ENCODE data around the gene STMP1. TPM values are rescaled to one million over a fixed set of nuclear protein-coding genes. Genes with fewer than 3 reads are reported as not detected.

The STMP1 gene
- total and polyA plus RNA-seq, 2 of the 8 experiments (the other 6 are each of a cell fraction or from before 2014, with no cell fraction given): 22.7 to 36.7 TPM

DNA sequence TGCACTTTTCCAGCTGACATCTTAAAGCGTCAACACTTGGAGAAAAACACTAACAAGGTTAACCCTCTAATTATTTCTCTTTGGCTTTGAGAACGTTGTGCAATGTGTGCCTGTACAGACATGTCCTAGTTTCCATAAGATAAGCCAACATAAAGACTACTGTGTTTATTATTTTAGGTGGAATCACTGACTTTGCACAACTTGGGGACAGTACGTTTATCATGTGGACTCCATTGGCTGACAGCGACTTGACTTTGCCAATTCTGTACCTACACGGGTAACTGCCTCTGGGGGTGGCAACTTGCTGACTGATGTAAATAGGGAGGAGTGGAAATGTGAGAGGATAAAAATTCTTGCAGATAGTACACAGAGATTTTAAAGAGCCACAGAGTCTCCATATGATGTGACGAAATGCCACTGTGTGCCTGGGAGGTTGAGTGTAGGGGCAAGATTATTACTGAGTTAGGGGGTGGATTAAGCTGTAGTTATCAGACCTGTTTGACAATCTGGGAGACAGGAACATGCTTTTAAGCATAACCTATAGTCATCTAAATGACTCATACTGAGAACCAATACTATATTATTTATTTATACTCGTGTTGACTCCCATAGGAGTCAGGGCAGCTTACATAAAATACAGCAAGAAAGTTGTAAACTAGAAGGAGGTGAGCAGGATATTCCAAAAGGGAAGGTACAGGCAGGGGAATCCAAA lies 44.7 kb downstream of the STMP1 start:
- Histone ChIP-seq H2BK15ac (ENCODE audit: low read length) (no peak overlapping the region), H3K27ac (ENCODE audit: low read depth, low read length) (no peak overlapping the region), H3K9me3 (ENCODE audit: insufficient read depth in 2 of 2, low read depth in 1 of 2, low read length in 1 of 2) (no peaks in the 10 kb centered on the region), H3K79me2 (ENCODE audit: control insufficient read depth in 1 of 2, insufficient read depth in 2 of 2, low read length in 2 of 2) (no peaks in the 10 kb centered on the region), H2BK120ac (replicated peaks; ENCODE audit: low read depth, low read length) (no peak overlapping the region), H3K4ac (replicated peaks; ENCODE audit: insufficient read length, low read depth, low read length) (no peak overlapping the region), H3K79me1 (ENCODE audit: low read depth, low read length) (0 out of 2 replicates have a peak, but pooled peaks cover 2% of the 10 kb centered on the region), H3K56ac (replicated peaks; ENCODE audit: insufficient read length, low read depth, low read length) (no peak overlapping the region), H4K8ac (ENCODE audit: extremely low read depth, insufficient read depth, low read length) (no peak overlapping the region), H3K4me3 (ENCODE audit: extremely low read depth in 1 of 4, insufficient read depth in 2 of 4, low read depth in 3 of 4, low read length in 4 of 4) (no peak overlapping the region), H3K9ac (replicated peaks in 1 of 4; ENCODE audit: extremely low read depth in 1 of 4, low read depth in 3 of 4, low read length in 3 of 4) (no peak overlapping the region), H3K4me1 (replicated peaks in 1 of 4; ENCODE audit: control insufficient read depth in 3 of 4, insufficient read depth in 4 of 4, low read length in 3 of 4) (peaks cover 0 to 4% (median 0%) of the 10 kb centered on the region in 4 experiments; a peak in 1 of 7 replicates), H3K23ac (ENCODE audit: insufficient read length) (no peak overlapping the region), H3K23me2 (ENCODE audit: low read depth, low read length) (no peaks in the 10 kb centered on the region), H4K5ac (ENCODE audit: insufficient read length, low read depth, low read length) (no peak overlapping the region), H2AK5ac (ENCODE audit: low read depth, low read length) (no peak overlapping the region), H4K91ac (replicated peaks; ENCODE audit: insufficient read length, low read length) (no peak overlapping the region), H2BK5ac (ENCODE audit: low read depth, low read length) (no peak overlapping the region), H3K4me2 (ENCODE audit: insufficient read depth in 1 of 2, low read depth in 2 of 2, low read length in 2 of 2) (no peak overlapping the region), H3K27me3 (replicated peaks in 1 of 4; ENCODE audit: control insufficient read depth in 3 of 4, extremely low read depth in 1 of 4, insufficient read depth in 3 of 4, low read length in 3 of 4) (no peaks in the 10 kb centered on the region), H3K18ac (ENCODE audit: extremely low read depth, low read length) (no peak overlapping the region), H4K20me1 (replicated peaks in 1 of 2; ENCODE audit: control insufficient read depth in 1 of 2, insufficient read depth in 2 of 2, low read length in 2 of 2) (no peaks in the 10 kb centered on the region), H2BK20ac (ENCODE audit: low read length) (no peak overlapping the region), H2BK12ac (ENCODE audit: low read depth, low read length) (no peak overlapping the region), H3K14ac (ENCODE audit: insufficient read length) (no peak overlapping the region), H3K36me3 (ENCODE audit: control insufficient read depth in 2 of 4, insufficient read depth in 4 of 4, low read length in 3 of 4) (no peaks in the 10 kb centered on the region), H2AFZ (ENCODE audit: low read length) (no peak overlapping the region)
- ChIA-PET CTCF (ENCODE audit: partially characterized antibody) (interaction anchor here (0.6 to 14.4 kb wide), 18 partner anchors 7 to 978 kb away, joined by 3 to 133 read pairs (median 6); partner anchors contain the start of gene SLC13A4), POLR2A (ENCODE audit: partially characterized antibody) (no interaction called here)
- DNase-seq (ENCODE audit: low read depth in 1 of 2, low spot score in 2 of 2) (no peak), FAIRE-seq (no peak)
- TF ChIP-seq POLR2A (IDR thresholded peaks at IDR 0.05; ENCODE audit: control extremely low read depth in 1 of 2, low read depth in 2 of 2, low read length in 2 of 2) (no peak), TEAD4 (IDR thresholded peaks at IDR 0.05; ENCODE audit: low read depth, low read length) (no peak), BRCA1 (IDR thresholded peaks at IDR 0.05; ENCODE audit: low read depth, low read length) (no peak), RXRA (IDR thresholded peaks at IDR 0.05; ENCODE audit: insufficient read depth, low read depth, low read length) (no peak), SIX5 (IDR thresholded peaks at IDR 0.05; ENCODE audit: low read depth, low read length) (no peak), FOSL1 (IDR thresholded peaks at IDR 0.05; ENCODE audit: insufficient read depth, low read depth, low read length) (no peak), HDAC2 (IDR thresholded peaks at IDR 0.05; ENCODE audit: borderline replicate concordance in 1 of 2, low read depth in 2 of 2, low read length in 2 of 2) (no peak), CBX8 (IDR thresholded peaks at IDR 0.05; ENCODE audit: borderline replicate concordance, low read depth, low read length) (no peak), SUZ12 (IDR thresholded peaks at IDR 0.05; ENCODE audit: low read length) (no peak)
- TF ChIP-seq, protein P1, sequence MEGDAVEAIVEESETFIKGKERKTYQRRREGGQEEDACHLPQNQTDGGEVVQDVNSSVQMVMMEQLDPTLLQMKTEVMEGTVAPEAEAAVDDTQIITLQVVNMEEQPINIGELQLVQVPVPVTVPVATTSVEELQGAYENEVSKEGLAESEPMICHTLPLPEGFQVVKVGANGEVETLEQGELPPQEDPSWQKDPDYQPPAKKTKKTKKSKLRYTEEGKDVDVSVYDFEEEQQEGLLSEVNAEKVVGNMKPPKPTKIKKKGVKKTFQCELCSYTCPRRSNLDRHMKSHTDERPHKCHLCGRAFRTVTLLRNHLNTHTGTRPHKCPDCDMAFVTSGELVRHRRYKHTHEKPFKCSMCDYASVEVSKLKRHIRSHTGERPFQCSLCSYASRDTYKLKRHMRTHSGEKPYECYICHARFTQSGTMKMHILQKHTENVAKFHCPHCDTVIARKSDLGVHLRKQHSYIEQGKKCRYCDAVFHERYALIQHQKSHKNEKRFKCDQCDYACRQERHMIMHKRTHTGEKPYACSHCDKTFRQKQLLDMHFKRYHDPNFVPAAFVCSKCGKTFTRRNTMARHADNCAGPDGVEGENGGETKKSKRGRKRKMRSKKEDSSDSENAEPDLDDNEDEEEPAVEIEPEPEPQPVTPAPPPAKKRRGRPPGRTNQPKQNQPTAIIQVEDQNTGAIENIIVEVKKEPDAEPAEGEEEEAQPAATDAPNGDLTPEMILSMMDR (IDR thresholded peaks at IDR 0.05; ENCODE audit: control extremely low read depth in 1 of 3, insufficient read depth in 1 of 3, low read depth in 1 of 3, low read length in 3 of 3): no peak
- WGBS, 2 experiments (ENCODE audit: extremely low coverage in 1 of 2, insufficient coverage in 1 of 2, insufficient read length in 1 of 2, insufficient replicate concordance in 2 of 2, low coverage in 1 of 2, low lambda C conversion rate in 2 of 2, missing lambda C conversion rate in 1 of 2): 82% methylated on average over 7 of the region's 7 CpGs; no CpG with 5 or more reads in 1 of the 2 experiments

Measured in H1 (cell line).